Mesenchymal stem cell (in vitro differentiated cells and primary cell): ENCODE measurements around the gene P2RX7.

ENCODE experiments used
- DNase-seq: peaks from one replicate; pipeline ENCODE4 v3.0.0-alpha.2; 2013
- H2AFZ ChIP-seq: one replicate; pipeline ENCODE4 v1.6.1; 2013; ENCODE audit warnings: low read depth, mild to moderate bottlenecking, control low read depth, inconsistent platforms, low read length, moderate library complexity
- H2AK5ac ChIP-seq: 2 replicates; pipeline ENCODE4 v1.6.1; 2013; ENCODE audit warnings: low read length, moderate library complexity, mild to moderate bottlenecking, inconsistent platforms; ENCODE audit not compliant: severe bottlenecking
- H2BK120ac ChIP-seq: one replicate; pipeline ENCODE4 v1.6.1; 2013; ENCODE audit warnings: low read depth, mild to moderate bottlenecking, inconsistent platforms, low read length, moderate library complexity
- H2BK12ac ChIP-seq, 2 experiments: one replicate each; pipeline ENCODE4 v1.6.1; 2013; ENCODE audit warnings: inconsistent platforms in 2 of 2, low read length in 2 of 2, mild to moderate bottlenecking in 2 of 2, moderate library complexity in 2 of 2, control low read depth in 1 of 2
- H2BK15ac ChIP-seq: one replicate; pipeline ENCODE4 v1.6.1; 2013; ENCODE audit warnings: mild to moderate bottlenecking, low read depth, inconsistent platforms; ENCODE audit not compliant: poor library complexity, severe bottlenecking
- H2BK5ac ChIP-seq: 2 replicates; pipeline ENCODE4 v1.6.1; 2013; ENCODE audit warnings: low read depth, mild to moderate bottlenecking, low read length, control low read depth, inconsistent platforms; ENCODE audit not compliant: poor library complexity, severe bottlenecking
- H3K14ac ChIP-seq, 2 experiments: one replicate each; pipeline ENCODE4 v1.6.1; 2013; ENCODE audit warnings: inconsistent platforms in 2 of 2, low read length in 2 of 2, control low read depth in 1 of 2, mild to moderate bottlenecking in 1 of 2, moderate library complexity in 1 of 2
- H3K18ac ChIP-seq, 2 experiments: one replicate each; pipeline ENCODE4 v1.6.1; 2013; ENCODE audit warnings: inconsistent platforms in 2 of 2, low read length in 2 of 2, control low read depth in 1 of 2, low read depth in 1 of 2, mild to moderate bottlenecking in 1 of 2
- H3K23ac ChIP-seq, 2 experiments: one replicate each; pipeline ENCODE4 v1.6.1; 2013; ENCODE audit warnings: inconsistent platforms in 2 of 2, low read length in 2 of 2, mild to moderate bottlenecking in 2 of 2, moderate library complexity in 2 of 2, control low read depth in 1 of 2
- H3K27ac ChIP-seq: 2 replicates; pipeline ENCODE4 v1.5.1; 2013; ENCODE audit warnings: mild to moderate bottlenecking, moderate library complexity, low read length, control low read depth, inconsistent platforms; ENCODE audit not compliant: poor library complexity, severe bottlenecking
- H3K27me3 ChIP-seq, 2 experiments: 2 replicates each; pipeline versions ENCODE4 v1.6.1 to v1.7.0; 2013; ENCODE audit warnings: low read length in 2 of 2, mild to moderate bottlenecking in 2 of 2, moderate library complexity in 2 of 2, control low read depth in 1 of 2, inconsistent platforms in 1 of 2; ENCODE audit not compliant: control insufficient read depth in 1 of 2, insufficient read depth in 1 of 2
- H3K36me3 ChIP-seq, 2 experiments: 2 replicates each; pipeline versions ENCODE4 v1.6.1 to v1.7.0; 2013; ENCODE audit warnings: low read length in 2 of 2, control low read depth in 1 of 2, inconsistent platforms in 1 of 2, low read depth in 1 of 2, mild to moderate bottlenecking in 1 of 2; ENCODE audit not compliant: insufficient read depth in 2 of 2, control insufficient read depth in 1 of 2
- H3K4ac ChIP-seq, 2 experiments: one replicate each; pipeline ENCODE4 v1.6.1; 2013; ENCODE audit warnings: inconsistent platforms in 2 of 2, low read length in 2 of 2, mild to moderate bottlenecking in 2 of 2, moderate library complexity in 2 of 2, control low read depth in 1 of 2, low read depth in 1 of 2
- H3K4me1 ChIP-seq: 2 replicates; pipeline ENCODE4 v1.6.1; 2013; ENCODE audit warnings: low read depth, low read length, control low read depth; ENCODE audit not compliant: control insufficient read depth, insufficient read depth
- H3K4me2 ChIP-seq: 2 replicates; pipeline ENCODE4 v1.6.1; 2013; ENCODE audit warnings: low read length, mild to moderate bottlenecking, inconsistent platforms; ENCODE audit not compliant: poor library complexity, severe bottlenecking
- H3K4me3 ChIP-seq, 2 experiments: 2 replicates each; pipeline versions ENCODE4 v1.5.1 to v1.7.0; 2013; ENCODE audit warnings: low read length in 2 of 2, mild to moderate bottlenecking in 2 of 2, control low read depth in 1 of 2, low read depth in 1 of 2; ENCODE audit not compliant: insufficient read depth in 1 of 2
- H3K79me1 ChIP-seq: replicated peaks from 2 replicates; pipeline ENCODE4 v1.6.1; 2013; ENCODE audit warnings: mild to moderate bottlenecking, control low read depth, low read length, inconsistent platforms; ENCODE audit not compliant: poor library complexity, severe bottlenecking
- H3K9ac ChIP-seq: 2 replicates; pipeline ENCODE4 v1.7.0; 2013; ENCODE audit warnings: mild to moderate bottlenecking, low read length, moderate library complexity
- H3K9me3 ChIP-seq: 2 replicates; pipeline ENCODE4 v1.7.0; 2013; ENCODE audit warnings: mild to moderate bottlenecking, low read length; ENCODE audit not compliant: control insufficient read depth
- H4K8ac ChIP-seq: one replicate; pipeline ENCODE4 v1.6.1; 2013; ENCODE audit warnings: inconsistent platforms, mild to moderate bottlenecking, low read length, moderate library complexity
- H4K91ac ChIP-seq: one replicate; pipeline ENCODE4 v1.6.1; 2013; ENCODE audit warnings: mild to moderate bottlenecking, low read length, inconsistent platforms
- WGBS: methylation state at CpG from one replicate; pipeline ENCODE4 v1.1.7; 2013; ENCODE audit warnings: mixed read lengths; 5-methylcytosine and 5-hydroxymethylcytosine counted together

P2RX7 gene

GRCh38 chr12:121232163-121232562 is 99.5 kb downstream of the P2RX7 start:
- H2BK120ac ChIP-seq = no peak overlapping the region
- no peaks in the 10 kb centered on the region for H3K9me3 ChIP-seq
- H2BK12ac ChIP-seq = no peak overlapping the region
- no peak overlapping the region for H2AK5ac ChIP-seq
- 94% methylated on average over 16 of the region's 16 CpGs for WGBS
- no peak overlapping the region for H4K8ac ChIP-seq
- no peak for DNase-seq
- no peak overlapping the region for H2AFZ ChIP-seq
- H3K4me3 ChIP-seq = no peak overlapping the region
- no peak overlapping the region for H3K4me2 ChIP-seq
- peak overlapping the region in 1 of 2 experiments; percentile 6 for H3K4ac ChIP-seq
- H3K18ac ChIP-seq = no peak overlapping the region
- no peak overlapping the region for H3K14ac ChIP-seq
- no peak overlapping the region for H3K27ac ChIP-seq
- peaks cover 34 to 43% of the 10 kb centered on the region in 2 experiments for H3K36me3 ChIP-seq
- H4K91ac ChIP-seq = no peak overlapping the region
- no peak overlapping the region for H3K9ac ChIP-seq
- H3K4me1 ChIP-seq = peaks cover 5% of the 10 kb centered on the region
- no peak overlapping the region for H2BK5ac ChIP-seq
- H3K23ac ChIP-seq = no peak overlapping the region
- H3K27me3 ChIP-seq = no peaks in the 10 kb centered on the region
- H2BK15ac ChIP-seq = no peak overlapping the region
- H3K79me1 ChIP-seq = no peaks in the 10 kb centered on the region

- H2BK5ac ChIP-seq = no peak overlapping the region
- peaks cover 34 to 52% of the 10 kb centered on the region in 2 experiments for H3K36me3 ChIP-seq
- no peaks in the 10 kb centered on the region for H3K9me3 ChIP-seq
- no peak overlapping the region for H2BK12ac ChIP-seq
- no peak overlapping the region for H4K91ac ChIP-seq
- H3K14ac ChIP-seq = no peak overlapping the region
- no peak overlapping the region for H3K4me2 ChIP-seq
- H2BK15ac ChIP-seq = no peak overlapping the region
- H2BK120ac ChIP-seq = no peak overlapping the region
- no peak overlapping the region for H3K23ac ChIP-seq
- H3K4ac ChIP-seq = no peak overlapping the region
- H3K4me1 ChIP-seq = peaks cover 8% of the 10 kb centered on the region
- H3K27me3 ChIP-seq = no peaks in the 10 kb centered on the region
- no peak overlapping the region for H3K18ac ChIP-seq
- H3K4me3 ChIP-seq = no peak overlapping the region
- no peak overlapping the region for H4K8ac ChIP-seq
- 96% methylated on average over 12 of the region's 14 CpGs for WGBS
- H2AK5ac ChIP-seq = no peak overlapping the region
- no peak overlapping the region for H2AFZ ChIP-seq
- H3K9ac ChIP-seq = no peak overlapping the region
- no peaks in the 10 kb centered on the region for H3K79me1 ChIP-seq
- no peak overlapping the region for H3K27ac ChIP-seq
- no peak for DNase-seq
Observed at GRCh38 chr12:121232977-121233627, 100.4 kb downstream of the P2RX7 start.

DNA sequence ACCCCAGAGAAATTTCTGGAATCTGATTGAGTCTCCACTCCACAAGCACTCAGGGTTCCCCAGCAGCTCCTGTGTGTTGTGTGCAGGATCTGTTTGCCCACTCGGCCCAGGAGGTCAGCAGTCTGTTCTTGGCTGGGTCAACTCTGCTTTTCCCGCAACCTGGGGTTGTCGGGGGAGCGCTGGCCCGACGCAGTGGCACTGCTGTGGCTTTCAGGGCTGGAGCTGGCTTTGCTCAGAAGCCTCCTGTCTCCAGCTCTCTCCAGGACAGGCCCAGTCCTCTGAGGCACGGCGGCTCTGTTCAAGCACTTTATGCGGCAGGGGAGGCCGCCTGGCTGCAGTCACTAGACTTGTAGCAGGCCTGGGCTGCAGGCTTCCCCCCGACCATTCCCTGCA is 100.9 kb downstream of the P2RX7 start:
- no peak overlapping the region for H3K27ac ChIP-seq
- H4K8ac ChIP-seq = no peak overlapping the region
- no peak overlapping the region for H2BK12ac ChIP-seq
- H3K4me3 ChIP-seq = no peak overlapping the region
- peaks cover 33 to 53% of the 10 kb centered on the region in 2 experiments for H3K36me3 ChIP-seq
- no peak overlapping the region for H3K4ac ChIP-seq
- H3K9me3 ChIP-seq = no peaks in the 10 kb centered on the region
- no peaks in the 10 kb centered on the region for H3K79me1 ChIP-seq
- H3K14ac ChIP-seq = no peak overlapping the region
- H2AK5ac ChIP-seq = no peak overlapping the region
- 88% methylated on average over 11 of the region's 11 CpGs for WGBS
- no peak overlapping the region for H2BK120ac ChIP-seq
- no peak overlapping the region for H3K9ac ChIP-seq
- no peak overlapping the region for H3K4me2 ChIP-seq
- H3K4me1 ChIP-seq = peaks cover 12% of the 10 kb centered on the region
- H2BK5ac ChIP-seq = no peak overlapping the region
- H2BK15ac ChIP-seq = no peak overlapping the region
- no peak overlapping the region for H3K18ac ChIP-seq
- H4K91ac ChIP-seq = no peak overlapping the region
- H3K27me3 ChIP-seq = no peaks in the 10 kb centered on the region
- DNase-seq = no peak
- no peak overlapping the region for H3K23ac ChIP-seq
- no peak overlapping the region for H2AFZ ChIP-seq

- Histone ChIP-seq H3K23ac (no peak overlapping the region), H3K27me3 (no peaks in the 10 kb centered on the region), H3K9me3 (no peaks in the 10 kb centered on the region), H3K18ac (no peak overlapping the region), H4K8ac (no peak overlapping the region), H3K4me1 (peaks cover 22% of the 10 kb centered on the region), H3K4me2 (no peak overlapping the region), H3K4ac (no peak overlapping the region), H3K27ac (no peak overlapping the region), H2AFZ (no peak overlapping the region), H3K79me1 (no peaks in the 10 kb centered on the region), H3K36me3 (peaks cover 37 to 72% of the 10 kb centered on the region in 2 experiments), H2BK12ac (no peak overlapping the region), H2BK5ac (no peak overlapping the region), H2AK5ac (no peak overlapping the region), H2BK15ac (no peak overlapping the region), H3K9ac (no peak overlapping the region), H2BK120ac (no peak overlapping the region), H4K91ac (no peak overlapping the region), H3K4me3 (no peak overlapping the region), H3K14ac (no peak overlapping the region)
- DNase-seq = no peak
- 93% methylated on average over 9 of the region's 9 CpGs for WGBS
Observed at GRCh38 chr12:121236776-121237175, 104.1 kb downstream of the P2RX7 start.
